Measurements from ENCODE around the gene MAP3K5.

The MAP3K5 gene

DNA sequence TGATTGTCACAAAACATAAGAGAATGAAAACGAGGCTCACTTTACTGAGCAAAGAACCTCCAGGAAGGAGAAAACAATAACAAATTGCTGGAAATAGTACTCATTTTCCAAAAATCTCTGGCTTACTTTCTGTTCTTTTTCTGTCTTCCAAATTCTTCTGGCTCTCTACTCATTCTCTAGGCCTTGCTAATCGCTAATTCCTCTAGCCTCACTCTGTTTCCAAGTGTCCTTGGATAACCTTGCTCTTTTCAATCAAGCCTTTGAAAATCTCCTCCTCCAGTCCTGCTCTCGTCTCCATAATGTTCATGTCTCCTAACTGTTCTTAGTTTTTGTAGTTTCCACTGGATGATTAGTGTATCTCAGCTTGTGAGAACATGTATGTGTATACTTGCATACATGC, 145.9 kb downstream of the MAP3K5 start:
- DNase-seq (ENCODE audit: low spot score), result peak; percentile 12

- DNase-seq (ENCODE audit: low spot score), result no peak
Observed at GRCh38 chr6:136644597-136644952, 147.7 kb downstream of the MAP3K5 start.

DNA sequence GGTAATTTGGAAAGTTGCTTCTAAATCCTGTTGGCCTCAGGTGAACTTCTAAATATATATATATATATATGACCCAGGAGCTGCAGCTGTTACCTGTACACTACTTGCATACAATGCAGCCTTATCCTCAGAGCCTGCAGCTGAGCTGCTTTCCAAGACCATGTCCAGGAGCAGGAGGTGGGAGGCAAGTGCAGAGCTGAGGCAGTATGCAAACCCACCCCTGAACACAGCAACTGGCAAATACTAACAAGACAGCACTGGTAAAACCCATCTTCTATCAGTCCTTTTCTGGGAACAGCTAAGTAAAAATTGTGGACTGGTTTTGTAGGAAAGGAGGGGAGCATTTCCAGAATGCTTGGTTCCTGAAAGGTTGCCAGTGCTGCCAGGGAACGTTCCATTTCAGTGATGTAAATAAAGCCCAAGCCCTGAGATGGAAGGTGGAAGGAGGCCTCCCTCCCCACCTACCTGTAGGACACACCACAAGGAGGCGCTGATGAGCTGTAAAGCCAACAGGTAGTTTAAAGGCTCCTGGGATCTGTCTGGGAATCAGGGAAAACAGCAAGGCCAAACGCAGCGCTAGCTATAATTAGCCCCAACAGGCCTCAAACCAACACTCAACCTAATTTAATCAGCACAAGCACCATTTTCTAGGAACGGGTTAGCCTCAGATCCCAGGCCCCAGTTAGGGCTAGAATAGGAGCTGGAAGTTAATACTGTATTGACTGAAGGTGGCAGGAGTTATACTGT, 148.3 kb downstream of the MAP3K5 start:
- peak; percentile 97 for DNase-seq (ENCODE audit: low spot score)

DNA sequence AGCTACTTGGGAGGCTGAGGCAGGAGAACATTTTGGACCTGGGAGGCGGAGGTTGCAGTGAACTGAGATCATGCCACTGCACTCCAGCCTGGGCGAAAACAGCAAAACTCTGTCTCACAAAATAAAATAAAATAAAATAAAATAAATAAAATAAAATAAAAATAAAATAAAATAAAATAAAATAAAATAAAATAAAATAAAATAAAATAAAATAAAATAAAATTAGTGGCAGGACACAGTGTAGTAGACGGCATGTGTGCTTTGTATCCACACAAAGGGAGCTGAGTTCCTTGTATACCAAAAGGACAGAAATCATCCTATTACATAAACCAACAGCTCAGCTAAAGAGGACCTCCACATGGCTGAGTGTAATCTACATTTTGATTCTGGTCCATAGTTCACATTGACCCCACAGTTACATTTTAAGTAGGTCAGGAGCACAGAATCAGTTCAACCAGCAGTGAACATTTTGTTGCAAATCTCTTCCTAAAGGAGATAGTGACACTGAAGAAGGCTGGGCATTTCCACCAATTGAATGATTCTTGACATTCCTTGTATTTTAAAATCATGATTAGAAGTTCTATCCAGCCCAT, 150.3 kb downstream of the MAP3K5 start:
- no peak for DNase-seq (ENCODE audit: low spot score)

- DNase-seq (ENCODE audit: low spot score), result no peak
Observed at GRCh38 chr6:136641166-136641565, 151.1 kb downstream of the MAP3K5 start.

DNA sequence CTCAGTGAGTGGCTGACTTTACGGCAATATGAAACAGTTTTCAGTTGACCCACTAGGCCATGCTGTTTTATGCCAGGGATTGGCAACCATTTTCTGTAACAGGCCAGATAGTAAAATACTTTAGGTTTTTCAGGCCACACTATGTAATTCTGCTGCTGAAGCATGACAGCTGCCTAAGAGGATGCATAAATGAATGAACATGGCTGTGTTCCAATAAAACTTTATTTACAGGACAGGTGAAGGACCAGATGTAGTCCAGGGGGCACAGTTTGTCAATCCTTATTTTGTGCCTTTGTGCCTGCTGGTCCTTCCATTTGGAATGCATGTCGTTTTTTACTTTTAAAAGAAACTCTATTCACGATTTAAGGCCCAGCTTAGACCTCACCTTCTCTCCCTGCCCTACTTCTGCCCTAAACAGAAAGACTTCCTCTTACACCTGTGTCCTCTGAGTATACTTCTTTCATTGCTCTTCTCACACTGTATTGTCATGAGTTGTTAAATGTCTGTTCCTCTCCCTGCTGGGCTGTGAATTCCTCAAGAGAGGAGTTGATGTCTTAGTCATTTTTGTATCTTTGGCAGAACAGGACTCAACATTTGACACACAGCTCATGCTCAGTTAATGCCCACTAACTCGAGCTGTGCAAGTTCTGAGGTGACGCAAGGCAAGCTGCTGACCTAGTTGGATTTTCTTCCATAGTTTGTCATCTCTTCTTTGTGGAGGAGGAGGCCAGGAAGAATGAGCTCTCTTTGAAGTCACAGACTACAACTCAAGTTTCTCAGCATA, 152.0 kb downstream of the MAP3K5 start:
- no peak for DNase-seq (ENCODE audit: low spot score)

DNA sequence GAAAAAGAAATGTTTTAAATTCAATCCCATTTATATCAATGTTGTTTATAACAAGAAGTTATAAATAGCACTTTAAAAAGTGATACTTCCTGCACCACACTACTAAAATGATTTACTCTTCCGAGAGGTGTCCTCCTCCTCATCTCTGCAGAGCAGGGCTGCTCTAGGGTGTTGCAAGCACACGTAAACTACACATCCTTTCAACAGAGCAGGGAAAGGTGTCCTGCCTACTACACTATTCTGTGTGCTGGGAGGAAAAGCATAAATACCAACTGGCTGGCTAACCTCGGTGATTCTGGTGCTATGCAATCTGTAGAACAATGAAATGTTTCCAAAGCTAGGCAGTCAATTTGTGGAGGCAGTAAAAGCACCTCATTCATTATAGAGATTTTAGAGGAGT, 152.6 kb downstream of the MAP3K5 start:
- DNase-seq (ENCODE audit: low spot score), result no peak

DNA sequence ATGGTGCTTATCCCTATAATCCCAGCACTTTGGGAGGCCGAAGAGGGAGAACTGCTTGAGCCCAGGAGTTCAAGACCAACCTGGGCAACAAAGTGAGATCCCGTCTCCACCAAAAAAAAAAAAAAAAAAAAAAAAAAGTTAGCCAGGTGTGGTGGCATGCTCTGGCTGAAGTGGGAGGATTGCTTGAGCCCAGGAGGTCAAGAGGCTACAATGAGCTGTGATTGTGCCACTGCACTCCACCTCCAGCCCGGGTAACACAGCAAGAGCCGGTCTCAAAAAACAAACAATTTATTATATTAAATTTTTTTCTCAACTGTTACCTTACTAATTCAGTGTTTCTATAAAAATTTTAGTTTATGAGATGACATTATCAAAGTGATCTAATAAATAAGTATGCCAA, 156.7 kb downstream of the MAP3K5 start:
- no peak for DNase-seq (ENCODE audit: low spot score)

DNA sequence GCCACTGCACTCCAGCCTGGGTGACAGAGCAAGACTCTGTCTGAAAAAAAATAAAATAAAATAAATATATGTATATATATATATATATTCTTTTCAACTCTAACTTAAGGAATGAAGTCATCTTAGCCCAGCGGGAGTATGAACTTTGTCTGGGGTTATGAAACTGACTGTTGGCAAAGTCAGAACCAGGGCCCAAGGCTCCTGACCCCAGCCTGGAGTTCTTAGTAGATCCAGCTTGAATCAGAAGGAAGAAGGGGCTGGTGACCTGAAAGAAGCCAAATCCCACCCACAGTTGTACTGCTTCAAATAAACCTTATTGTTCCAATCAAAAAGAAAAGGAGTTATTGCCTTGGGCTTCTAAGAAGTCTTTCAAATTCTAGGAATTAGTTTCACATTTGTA, 158.9 kb downstream of the MAP3K5 start:
- no peak for DNase-seq (ENCODE audit: low spot score)

DNA sequence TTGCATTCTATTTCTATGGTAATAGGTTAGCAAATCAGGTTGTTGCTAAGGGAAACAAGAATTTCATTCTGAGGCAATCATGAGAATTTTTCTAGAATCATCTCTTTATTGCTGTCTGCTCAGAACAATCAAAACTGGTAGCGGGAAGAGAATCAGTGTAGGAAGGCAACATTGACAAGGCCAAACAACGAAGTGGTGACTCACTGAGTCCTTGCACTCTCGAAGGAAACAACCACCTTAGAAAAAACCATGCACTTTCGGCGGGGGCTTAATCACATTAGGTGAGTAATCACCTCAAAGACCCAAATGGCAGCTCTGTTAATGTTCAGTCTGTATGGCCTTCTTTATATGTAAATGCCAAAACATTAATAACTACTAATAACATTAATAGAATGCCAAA, 163.3 kb downstream of the MAP3K5 start:
- no peak for DNase-seq (ENCODE audit: low spot score)

DNA sequence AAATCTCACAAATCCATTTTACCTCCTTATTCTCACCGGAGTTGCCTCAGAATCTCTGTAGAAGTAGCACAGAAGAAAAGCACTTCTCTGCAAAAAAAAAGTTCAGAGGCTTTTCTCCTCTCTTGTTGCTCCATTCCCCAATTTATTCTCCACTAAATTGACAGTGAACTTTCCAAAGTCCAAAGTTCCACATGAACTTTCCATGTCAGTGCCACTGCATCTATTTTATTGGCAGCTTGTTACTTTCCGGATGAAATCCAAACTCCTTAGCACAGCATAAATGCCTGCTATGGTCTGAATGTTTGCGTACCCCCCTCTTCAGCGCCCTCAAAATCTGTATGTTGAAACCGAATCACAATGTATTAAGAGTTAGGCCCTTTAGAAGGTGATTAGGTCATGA, 165.1 kb downstream of the MAP3K5 start:
- DNase-seq (ENCODE audit: low spot score), result no peak

DNA sequence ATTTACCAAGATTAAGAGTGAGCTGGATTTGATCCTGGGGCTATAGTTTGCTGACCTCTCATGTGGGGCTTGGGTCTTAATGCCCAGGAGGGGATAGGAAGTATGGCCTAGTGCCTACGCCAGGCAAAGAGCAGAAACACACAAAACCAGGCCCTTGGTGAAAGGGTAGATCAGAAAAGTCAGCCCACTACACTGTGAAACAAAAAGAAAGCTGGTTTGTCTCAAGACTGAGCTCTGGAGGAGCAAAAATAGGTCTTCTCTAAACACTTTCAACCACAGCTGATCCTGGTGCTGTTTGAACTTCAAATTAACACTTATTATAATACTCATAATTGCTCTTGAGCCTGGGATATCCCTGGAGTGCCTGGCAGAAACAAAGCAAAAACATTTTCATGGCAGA, 167.0 kb downstream of the MAP3K5 start:
- DNase-seq (ENCODE audit: low spot score), result no peak

DNA sequence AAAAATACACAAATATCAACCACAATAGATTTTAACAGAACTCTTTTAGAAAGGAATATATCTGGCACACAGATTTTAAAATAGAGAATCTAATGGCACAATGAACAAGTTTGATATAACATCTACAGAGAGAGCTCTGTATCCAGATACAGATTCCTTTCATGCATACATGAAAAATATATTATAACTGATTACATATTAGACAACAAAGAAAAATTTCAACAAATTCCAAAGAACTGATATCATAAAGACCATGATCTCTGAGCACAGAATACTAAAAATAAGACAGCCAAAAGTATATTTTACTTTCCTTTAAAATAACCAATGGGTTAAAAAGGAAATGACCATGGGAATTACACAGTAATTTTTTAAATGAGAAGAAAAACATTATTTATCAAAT, 167.9 kb downstream of the MAP3K5 start:
- DNase-seq (ENCODE audit: low spot score), result no peak

- no peak for DNase-seq (ENCODE audit: low spot score)
Observed at GRCh38 chr6:136618086-136618485, 174.2 kb downstream of the MAP3K5 start.

DNA sequence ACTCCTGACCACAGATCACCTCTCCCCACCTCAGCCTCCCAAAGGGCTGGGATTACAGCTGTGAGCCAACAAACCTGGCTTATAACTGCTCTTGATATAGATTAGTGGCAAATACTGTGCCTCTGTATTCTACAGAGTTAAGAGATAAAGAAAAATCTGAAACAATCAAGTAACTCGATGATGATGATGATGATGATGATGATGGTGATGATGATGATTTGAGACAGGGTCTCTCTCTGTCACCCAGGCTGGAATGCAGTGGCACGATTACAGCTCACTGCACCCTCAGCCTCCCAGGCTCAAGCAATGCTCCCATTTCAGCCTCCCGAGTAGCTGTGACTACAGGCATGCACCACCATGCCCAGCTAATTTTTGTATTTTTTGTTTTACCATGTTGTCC, 175.8 kb downstream of the MAP3K5 start:
- DNase-seq (ENCODE audit: low spot score), result no peak

- no peak for DNase-seq (ENCODE audit: low spot score)
Observed at GRCh38 chr6:136614994-136615393, 177.3 kb downstream of the MAP3K5 start.

DNA sequence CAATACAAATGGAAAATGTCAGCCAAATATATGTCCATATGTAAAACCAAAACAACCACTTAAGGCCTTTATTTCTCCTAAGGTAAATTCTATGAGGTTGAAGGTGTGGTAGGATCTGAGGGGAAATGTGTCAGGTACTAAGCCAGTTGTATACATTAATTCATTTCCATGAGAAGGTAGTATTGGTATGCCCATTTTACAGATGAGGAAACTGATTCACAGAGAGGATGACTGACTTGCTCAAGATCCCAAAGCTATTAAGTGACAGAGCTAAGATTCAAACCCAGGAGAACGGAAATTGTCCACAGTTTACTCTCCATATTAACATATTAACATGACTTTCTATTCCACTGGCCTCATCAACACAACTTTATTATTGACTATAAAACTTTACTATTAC, 177.9 kb downstream of the MAP3K5 start:
- DNase-seq (ENCODE audit: low spot score), result no peak

DNA sequence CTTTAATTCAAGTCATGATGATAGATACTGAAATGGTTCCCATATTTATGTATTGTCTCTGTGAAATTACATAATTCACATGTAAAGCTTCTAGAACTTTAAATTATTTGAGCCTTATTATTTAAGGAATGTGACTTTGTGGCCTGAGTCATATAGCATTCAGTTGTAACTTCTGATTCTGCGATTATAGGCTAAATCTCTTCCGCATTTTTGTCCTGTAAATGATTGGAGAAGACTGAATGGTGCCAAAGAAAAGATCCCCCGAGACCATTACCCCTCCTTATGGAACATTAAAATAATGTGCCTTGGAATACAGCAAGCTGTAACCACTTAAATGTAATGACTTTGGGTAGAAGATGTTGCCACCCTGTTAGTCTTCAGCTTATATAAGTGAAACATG, 178.8 kb downstream of the MAP3K5 start:
- no peak for DNase-seq (ENCODE audit: low spot score)

DNA sequence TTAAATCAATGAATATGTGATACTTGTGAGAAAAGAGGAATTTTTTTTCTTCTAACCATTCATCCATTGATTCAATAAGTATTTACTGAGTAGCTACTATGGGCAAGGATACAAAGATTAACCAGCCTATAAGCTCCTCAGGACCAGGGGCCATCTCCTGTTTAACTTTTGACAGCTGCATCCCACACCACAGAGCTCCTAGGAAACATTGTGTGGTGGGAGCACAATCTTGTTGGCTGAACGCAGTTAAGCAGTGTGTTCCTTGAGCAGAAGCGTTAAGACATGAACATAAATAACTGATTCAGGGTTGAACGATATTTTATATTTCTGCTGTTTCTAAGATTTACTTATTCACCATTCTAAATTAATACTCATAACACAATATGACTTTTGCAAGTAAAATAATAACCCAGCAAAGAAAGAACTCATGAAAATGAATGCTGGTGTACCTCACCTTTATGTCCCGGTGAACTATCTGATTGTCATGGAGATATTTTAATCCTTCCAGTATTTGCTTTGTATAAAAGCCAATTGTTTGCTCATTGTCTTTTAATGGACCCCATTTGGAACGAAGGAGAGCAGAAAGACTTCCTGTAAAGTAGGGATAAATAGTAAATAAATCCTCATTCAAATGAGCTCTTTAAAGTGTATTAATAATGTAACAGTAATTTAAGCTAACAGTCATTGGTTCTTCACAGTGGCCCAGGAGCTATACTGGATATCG, 179.4 kb downstream of the MAP3K5 start:
- DNase-seq (ENCODE audit: low spot score), result no peak

DNA sequence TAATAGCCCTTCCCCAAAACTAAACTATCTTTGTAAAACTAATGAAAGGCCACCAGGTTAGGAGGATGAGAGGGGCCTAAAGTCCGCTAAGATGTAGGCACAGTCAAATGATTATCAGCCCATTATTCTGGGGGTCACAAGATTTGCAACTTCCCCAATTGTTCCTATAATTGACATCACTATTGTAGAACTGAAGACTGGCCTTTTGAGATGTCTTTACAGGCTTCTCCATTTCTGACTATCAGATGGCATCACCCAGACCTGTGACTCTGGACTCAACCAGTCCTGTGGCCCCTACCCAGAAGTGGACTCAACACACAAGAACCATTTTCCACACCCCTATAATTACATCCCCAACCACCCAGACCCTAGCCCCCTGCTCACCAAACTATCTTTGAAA, 180.5 kb downstream of the MAP3K5 start:
- no peak for DNase-seq (ENCODE audit: low spot score)

DNA sequence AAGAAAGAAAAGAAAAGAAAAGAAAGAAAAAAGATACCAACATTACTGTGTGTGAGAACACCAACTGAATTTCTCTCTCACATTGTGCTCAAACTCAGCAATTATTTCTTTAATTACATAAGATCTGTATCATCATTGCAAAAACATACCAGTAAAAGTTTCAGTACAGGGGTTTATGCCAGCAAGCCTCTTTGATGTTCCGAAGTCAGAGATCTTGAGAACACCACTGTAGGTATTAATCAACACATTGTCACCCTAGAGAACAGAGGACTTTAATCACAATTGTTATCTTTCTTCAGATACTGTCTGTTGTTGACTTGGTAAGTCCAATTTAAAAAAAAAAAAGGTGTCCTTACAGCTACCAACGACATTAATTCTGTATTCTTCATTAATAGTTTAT, 181.1 kb downstream of the MAP3K5 start:
- DNase-seq (ENCODE audit: low spot score), result no peak

DNA sequence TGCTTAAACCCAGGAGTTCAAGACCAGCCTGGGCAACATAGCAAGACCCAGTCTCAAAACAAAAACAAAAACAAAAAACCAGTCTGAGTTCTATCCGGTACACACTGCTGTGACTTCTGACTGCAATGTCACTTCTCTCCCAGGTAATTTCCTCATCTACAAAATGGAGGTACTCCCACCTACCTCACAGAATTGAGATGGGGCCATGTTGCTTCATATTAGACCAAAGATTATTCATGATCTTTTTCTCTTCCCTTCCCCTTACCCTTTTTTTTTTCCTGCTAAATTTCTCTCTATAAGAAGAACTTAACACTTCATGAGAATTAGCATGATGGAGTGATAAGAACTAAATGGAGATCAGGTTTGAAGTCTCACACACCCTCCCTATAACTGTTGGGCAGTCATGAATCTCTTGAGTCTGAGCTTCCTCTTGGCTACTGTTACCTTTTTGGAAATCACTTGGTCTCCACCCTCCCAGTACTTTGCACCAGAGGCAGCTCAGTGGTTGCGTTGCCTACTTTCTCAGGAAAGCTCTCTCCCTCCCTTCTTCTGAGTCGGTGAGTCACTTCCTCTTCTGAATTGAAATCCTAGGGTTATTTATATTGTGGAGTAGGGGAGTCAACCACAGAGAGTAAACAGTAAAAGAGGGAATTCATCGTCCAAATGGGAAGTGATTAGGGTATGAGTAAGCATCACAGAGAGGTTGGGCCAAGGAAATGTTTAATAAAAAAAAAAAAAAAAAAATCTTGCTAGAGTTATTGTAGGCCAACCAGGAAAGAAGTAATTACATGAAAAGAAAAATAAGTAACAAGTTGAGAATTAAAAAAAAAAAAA, 182.2 kb downstream of the MAP3K5 start:
- DNase-seq (ENCODE audit: low spot score), result no peak
